Measurements from ENCODE around the gene CADM1. TPM values are rescaled to one million over a fixed set of nuclear protein-coding genes. Genes with fewer than 3 reads are reported as not detected.

The CADM1 gene
- total RNA-seq, 2 donors from 2014 or later = 1.4 to 6.1 TPM

DNA sequence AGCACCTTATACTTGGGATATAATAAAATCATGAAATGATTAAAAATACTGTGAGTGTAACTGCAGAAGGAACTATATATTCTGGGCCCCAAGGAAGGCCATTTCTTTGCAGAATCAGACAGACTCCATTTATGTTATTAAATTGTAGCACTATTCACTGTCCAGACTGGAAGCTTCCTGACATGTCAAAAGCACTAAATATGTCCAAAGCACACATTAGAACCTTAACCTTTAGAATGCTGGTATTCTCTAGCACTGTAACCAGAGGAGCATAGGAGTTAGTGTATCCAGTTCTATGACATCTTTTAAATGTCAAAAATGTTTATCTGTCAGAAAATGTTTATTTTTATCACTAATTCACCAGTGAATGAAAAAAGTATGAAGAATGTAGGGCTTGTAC is 246.9 kb downstream of the CADM1 start:
- no peak for ATAC-seq (ENCODE audit: insufficient number of reproducible peaks, low FRiP score, low read depth)
- H3K4me1 ChIP-seq (ENCODE audit: control insufficient read depth in 1 of 2, low read depth in 2 of 2) = no peaks in the 10 kb centered on the region
- no peaks in the 10 kb centered on the region for H3K9me3 ChIP-seq
- H3K27ac ChIP-seq = no peak overlapping the region
- TF ChIP-seq, protein P1, sequence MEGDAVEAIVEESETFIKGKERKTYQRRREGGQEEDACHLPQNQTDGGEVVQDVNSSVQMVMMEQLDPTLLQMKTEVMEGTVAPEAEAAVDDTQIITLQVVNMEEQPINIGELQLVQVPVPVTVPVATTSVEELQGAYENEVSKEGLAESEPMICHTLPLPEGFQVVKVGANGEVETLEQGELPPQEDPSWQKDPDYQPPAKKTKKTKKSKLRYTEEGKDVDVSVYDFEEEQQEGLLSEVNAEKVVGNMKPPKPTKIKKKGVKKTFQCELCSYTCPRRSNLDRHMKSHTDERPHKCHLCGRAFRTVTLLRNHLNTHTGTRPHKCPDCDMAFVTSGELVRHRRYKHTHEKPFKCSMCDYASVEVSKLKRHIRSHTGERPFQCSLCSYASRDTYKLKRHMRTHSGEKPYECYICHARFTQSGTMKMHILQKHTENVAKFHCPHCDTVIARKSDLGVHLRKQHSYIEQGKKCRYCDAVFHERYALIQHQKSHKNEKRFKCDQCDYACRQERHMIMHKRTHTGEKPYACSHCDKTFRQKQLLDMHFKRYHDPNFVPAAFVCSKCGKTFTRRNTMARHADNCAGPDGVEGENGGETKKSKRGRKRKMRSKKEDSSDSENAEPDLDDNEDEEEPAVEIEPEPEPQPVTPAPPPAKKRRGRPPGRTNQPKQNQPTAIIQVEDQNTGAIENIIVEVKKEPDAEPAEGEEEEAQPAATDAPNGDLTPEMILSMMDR (IDR thresholded peaks at IDR 0.05) = no peak
- no peak overlapping the region for H3K4me3 ChIP-seq
- no peaks in the 10 kb centered on the region for H3K36me3 ChIP-seq
- DNase-seq (ENCODE audit: low spot score) = no peak
- no peaks in the 10 kb centered on the region for H3K27me3 ChIP-seq (replicated peaks; ENCODE audit: insufficient read depth)

DNA sequence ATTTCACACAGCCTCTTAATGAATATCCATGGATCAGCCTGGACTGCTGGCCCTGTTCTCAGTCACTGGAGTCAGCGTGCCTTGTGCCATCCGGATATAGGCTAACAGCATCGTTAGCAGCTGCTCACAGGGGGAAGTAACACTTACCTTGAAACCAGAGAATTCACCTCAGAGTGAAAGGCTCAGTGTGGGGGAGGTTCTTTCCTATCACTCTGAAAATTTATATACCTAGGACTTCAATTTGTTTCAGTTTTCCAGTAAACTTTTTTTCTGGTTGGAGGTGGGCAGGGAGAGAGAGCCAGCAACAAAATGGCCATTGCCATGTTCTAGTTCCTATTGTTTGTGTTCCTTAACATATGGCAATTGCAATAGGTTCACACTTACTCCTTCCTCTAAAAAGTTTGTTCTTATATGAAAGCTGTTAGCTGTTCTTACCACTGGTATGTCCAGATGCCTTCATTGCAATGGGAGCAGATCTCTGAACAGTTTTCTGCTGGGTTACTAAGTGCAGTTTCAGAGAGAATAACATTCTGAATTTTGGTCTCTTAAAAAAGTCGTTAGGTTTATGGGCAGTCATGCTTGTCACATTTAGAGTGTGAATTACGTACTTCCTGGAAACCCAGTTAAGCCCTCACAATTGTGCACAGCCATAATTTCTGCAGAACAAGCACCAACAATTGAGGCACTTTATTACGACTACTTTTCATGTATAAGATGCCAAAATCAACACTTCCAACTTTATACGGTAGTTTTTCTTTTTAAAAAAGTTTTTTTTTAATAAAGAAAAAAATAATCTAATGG is 247.6 kb downstream of the CADM1 start:
- no peaks in the 10 kb centered on the region for H3K9me3 ChIP-seq
- no peak for ATAC-seq (ENCODE audit: insufficient number of reproducible peaks, low FRiP score, low read depth)
- H3K36me3 ChIP-seq = no peaks in the 10 kb centered on the region
- H3K27ac ChIP-seq = no peak overlapping the region
- TF ChIP-seq, protein P1 (IDR thresholded peaks at IDR 0.05) = no peak
- no peak for DNase-seq (ENCODE audit: low spot score)
- H3K4me1 ChIP-seq (ENCODE audit: control insufficient read depth in 1 of 2, low read depth in 2 of 2) = no peaks in the 10 kb centered on the region
- H3K4me3 ChIP-seq = no peak overlapping the region
- H3K27me3 ChIP-seq (replicated peaks; ENCODE audit: insufficient read depth) = no peaks in the 10 kb centered on the region

DNA sequence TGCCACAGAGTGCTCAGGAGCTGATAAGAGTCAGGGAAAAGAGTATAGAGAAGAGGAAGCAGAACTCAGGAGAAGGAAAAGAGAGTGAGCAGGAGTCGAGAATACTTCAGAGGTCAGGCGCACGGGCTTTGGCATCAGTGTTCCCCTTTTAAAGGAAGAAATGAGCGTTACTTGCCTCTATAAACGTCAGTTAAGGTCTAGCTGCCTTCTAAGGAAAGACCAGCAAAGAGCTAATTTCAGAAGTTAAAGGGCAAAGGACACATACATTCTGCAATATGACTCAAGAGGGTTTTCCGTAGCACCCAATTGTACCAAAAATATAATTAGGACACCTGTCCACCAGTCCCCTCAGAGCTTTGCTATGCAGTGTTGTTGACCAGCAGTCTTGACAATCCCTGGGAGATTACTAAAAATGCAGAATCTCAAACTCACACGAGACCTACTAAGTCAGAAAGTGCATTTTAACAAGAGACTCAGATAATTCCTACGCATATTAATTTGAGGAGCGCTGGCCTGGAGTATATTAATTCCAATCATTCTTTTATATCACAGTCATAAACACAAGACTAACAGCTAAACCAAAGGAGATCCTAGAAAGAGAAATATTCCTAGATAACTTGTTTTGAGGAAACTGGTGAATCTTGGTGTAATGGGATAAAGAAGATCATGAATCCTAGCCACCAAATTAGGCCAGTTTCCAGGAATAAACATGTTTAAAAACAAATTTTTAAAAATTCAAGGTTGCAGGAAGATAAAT is 249.0 kb downstream of the CADM1 start:
- H3K36me3 ChIP-seq = no peaks in the 10 kb centered on the region
- no peak overlapping the region for H3K27ac ChIP-seq
- no peak for DNase-seq (ENCODE audit: low spot score)
- no peak for ATAC-seq (ENCODE audit: insufficient number of reproducible peaks, low FRiP score, low read depth)
- H3K4me1 ChIP-seq (ENCODE audit: control insufficient read depth in 1 of 2, low read depth in 2 of 2) = no peaks in the 10 kb centered on the region
- TF ChIP-seq, protein P1 (IDR thresholded peaks at IDR 0.05) = no peak
- no peaks in the 10 kb centered on the region for H3K9me3 ChIP-seq
- no peaks in the 10 kb centered on the region for H3K27me3 ChIP-seq (replicated peaks; ENCODE audit: insufficient read depth)
- H3K4me3 ChIP-seq = no peak overlapping the region

DNA sequence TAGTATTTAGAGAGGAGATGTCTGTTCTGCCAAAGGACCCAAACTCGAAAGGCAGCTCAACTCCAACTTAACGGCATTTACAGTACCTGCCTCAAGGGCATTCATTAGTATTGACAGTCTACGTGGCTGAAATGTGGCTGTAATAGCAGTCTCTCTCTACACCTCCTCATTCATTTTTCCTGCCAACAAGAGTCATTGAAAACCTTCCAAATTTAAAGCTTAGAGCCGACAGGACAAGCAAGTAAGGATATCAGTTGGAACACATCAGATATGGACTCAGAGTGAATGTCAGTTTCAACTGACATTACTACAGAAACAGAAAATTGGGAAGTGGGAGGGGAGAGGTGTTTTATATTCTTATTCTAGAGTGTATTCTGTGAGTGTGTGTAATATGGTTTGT is 253.1 kb downstream of the CADM1 start:
- H3K27me3 ChIP-seq (replicated peaks; ENCODE audit: insufficient read depth) = no peaks in the 10 kb centered on the region
- no peak overlapping the region for H3K4me3 ChIP-seq
- no peaks in the 10 kb centered on the region for H3K36me3 ChIP-seq
- DNase-seq (ENCODE audit: low spot score) (no peak), ATAC-seq (ENCODE audit: insufficient number of reproducible peaks, low FRiP score, low read depth) (no peak)
- H3K4me1 ChIP-seq (ENCODE audit: control insufficient read depth in 1 of 2, low read depth in 2 of 2) = no peaks in the 10 kb centered on the region
- TF ChIP-seq, protein P1 (IDR thresholded peaks at IDR 0.05) = no peak
- no peak overlapping the region for H3K27ac ChIP-seq
- H3K9me3 ChIP-seq = no peaks in the 10 kb centered on the region

DNA sequence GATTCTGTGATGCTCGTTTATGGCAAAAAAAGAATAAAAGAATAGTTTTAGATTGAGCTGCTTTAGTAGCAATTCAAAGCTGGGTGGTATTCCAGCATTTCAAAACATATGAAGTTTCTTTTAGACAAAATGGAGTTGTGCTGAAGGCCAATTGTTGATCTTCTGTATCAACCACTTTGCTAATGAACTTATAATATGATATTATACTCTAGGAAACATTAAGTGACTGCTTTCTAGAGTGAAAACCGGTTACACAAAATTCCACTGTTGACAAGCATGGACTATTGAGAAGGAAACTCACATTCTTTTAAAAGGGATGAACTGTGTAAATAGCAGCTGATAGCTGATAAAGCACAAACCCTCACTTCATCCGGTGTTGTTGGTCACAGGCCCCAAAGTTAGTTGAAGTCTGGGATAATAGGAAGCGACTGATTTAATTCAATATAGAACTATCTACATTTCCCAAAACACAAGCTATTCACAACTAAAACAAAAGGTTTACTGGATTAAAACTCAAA is 255.1 kb downstream of the CADM1 start:
- TF ChIP-seq, protein P1 (IDR thresholded peaks at IDR 0.05) = no peak
- no peak overlapping the region for H3K27ac ChIP-seq
- no peaks in the 10 kb centered on the region for H3K9me3 ChIP-seq
- no peaks in the 10 kb centered on the region for H3K36me3 ChIP-seq
- H3K4me3 ChIP-seq = no peak overlapping the region
- H3K27me3 ChIP-seq (replicated peaks; ENCODE audit: insufficient read depth) = no peaks in the 10 kb centered on the region
- no peak for DNase-seq (ENCODE audit: low spot score)
- no peak for ATAC-seq (ENCODE audit: insufficient number of reproducible peaks, low FRiP score, low read depth)
- H3K4me1 ChIP-seq (ENCODE audit: control insufficient read depth in 1 of 2, low read depth in 2 of 2) = no peaks in the 10 kb centered on the region
